Fibroblast of skin of left quadriceps (primary cell): ENCODE data around the gene TLR6.

Experiments used
- DNase-seq, 2 experiments: peaks; one replicate each; pipeline ENCODE4 v3.0.0-alpha.2; 2013; ENCODE audit warnings: low read depth in 2 of 2

TLR6 gene

GRCh38 chr4:38868059-38868960 is 11.7 kb upstream of the TLR6 start:
- no peak for DNase-seq

GRCh38 chr4:38867478-38868058 is 11.0 kb upstream of the TLR6 start, which contains the start of gene FAM114A1:
Gene FAM114A1 (plus strand): TSS chr4:38867806. CDS start chr4:38878079, 10,273 bp downstream.
- peak; percentile 74 to 79 for DNase-seq

GRCh38 chr4:38866973-38867477 is 10.4 kb upstream of the TLR6 start:
- DNase-seq: no peak

- no peak for DNase-seq
Measured at GRCh38 chr4:38865445-38865844, 8.8 kb upstream of the TLR6 start.

- no peak for DNase-seq
Measured at GRCh38 chr4:38861791-38862190, 5.2 kb upstream of the TLR6 start.

GRCh38 chr4:38860788-38861424 is 4.3 kb upstream of the TLR6 start:
- DNase-seq: no peak

GRCh38 chr4:38859501-38859900 is 2.9 kb upstream of the TLR6 start:
- DNase-seq: no peak

GRCh38 chr4:38858097-38858420 is 1.4 kb upstream of the TLR6 start:
- no peak for DNase-seq

- peak; percentile 64 to 67 for DNase-seq
Measured at GRCh38 chr4:38857354-38858096, 908 bp upstream of the TLR6 start.

- DNase-seq: no peak
Measured at GRCh38 chr4:38856046-38856445, 571 bp downstream of the TLR6 start.

GRCh38 chr4:38855466-38855865 is 1.2 kb downstream of the TLR6 start:
- no peak for DNase-seq

GRCh38 chr4:38846015-38846414 is 10.6 kb downstream of the TLR6 start:
- DNase-seq: no peak

- DNase-seq: no peak
Measured at GRCh38 chr4:38842994-38843393, 13.6 kb downstream of the TLR6 start.

GRCh38 chr4:38837849-38838248 is 18.8 kb downstream of the TLR6 start:
- DNase-seq: peak in 1 of 2 experiments; percentile 38

- DNase-seq: no peak
Measured at GRCh38 chr4:38837334-38837733, 19.3 kb downstream of the TLR6 start.

GRCh38 chr4:38834570-38834969 is 22.0 kb downstream of the TLR6 start:
- no peak for DNase-seq

- no peak for DNase-seq
Measured at GRCh38 chr4:38832624-38833528, 23.7 kb downstream of the TLR6 start.

GRCh38 chr4:38832206-38832605 is 24.4 kb downstream of the TLR6 start:
- no peak for DNase-seq

- no peak for DNase-seq
Measured at GRCh38 chr4:38831653-38832052, 25.0 kb downstream of the TLR6 start.

GRCh38 chr4:38829237-38829636 is 27.4 kb downstream of the TLR6 start:
- DNase-seq: no peak

GRCh38 chr4:38823766-38824165 is 32.9 kb downstream of the TLR6 start:
- DNase-seq: no peak
